Loucy (cell line): ENCODE measurements around the gene CACNA2D3.

Experiments
- H2AFZ ChIP-seq: fragments of 200-600 bp; sonication (generic); 2 replicates; pipeline ENCODE4 v1.6.0; 2016; ENCODE audit warnings: antibody characterized with exemption, mild to moderate bottlenecking, low read length, moderate library complexity
- H3F3A ChIP-seq: fragments of 200-600 bp; 2 replicates; pipeline ENCODE4 v1.6.0; 2016; ENCODE audit warnings: antibody characterized with exemption, low read depth, mild to moderate bottlenecking
- H3K27me3 ChIP-seq: fragments of 200-600 bp; sonication (generic); 2 replicates; pipeline ENCODE4 v1.6.1; 2014; ENCODE audit warnings: low read length, mild to moderate bottlenecking; ENCODE audit not compliant: insufficient read depth, poor library complexity, severe bottlenecking
- H3K36me3 ChIP-seq: fragments of 200-600 bp; sonication (generic); 2 replicates; pipeline ENCODE4 v1.6.1; 2016; ENCODE audit warnings: low read length; ENCODE audit not compliant: insufficient read depth
- H3K4me1 ChIP-seq: fragments of 200-600 bp; sonication (generic); 2 replicates; pipeline ENCODE4 v1.5.1; 2014; ENCODE audit warnings: low read length, mild to moderate bottlenecking; ENCODE audit not compliant: insufficient read depth, poor library complexity, severe bottlenecking
- H3K4me2 ChIP-seq: fragments of 200-600 bp; sonication (generic); 2 replicates; pipeline ENCODE4 v1.6.0; 2014; ENCODE audit warnings: antibody characterized with exemption, low read length, low read depth, mild to moderate bottlenecking; ENCODE audit not compliant: poor library complexity, severe bottlenecking
- H3K4me3 ChIP-seq: fragments of 200-600 bp; sonication (generic); 2 replicates; pipeline ENCODE4 v1.5.1; 2014; ENCODE audit warnings: low read length, mild to moderate bottlenecking, mixed read lengths; ENCODE audit not compliant: poor library complexity, severe bottlenecking
- H3K79me2 ChIP-seq: fragments of 200-600 bp; sonication (generic); 2 replicates; pipeline ENCODE4 v1.6.1; 2014; ENCODE audit warnings: low read length; ENCODE audit not compliant: insufficient read depth
- H3K9ac ChIP-seq: fragments of 200-600 bp; sonication (generic); 2 replicates; pipeline ENCODE4 v1.6.0; 2014; ENCODE audit warnings: mild to moderate bottlenecking, low read depth, low read length, moderate library complexity; ENCODE audit not compliant: poor library complexity, severe bottlenecking
- H3K9me2 ChIP-seq: fragments of 200-600 bp; sonication (generic); replicated peaks from 2 replicates; pipeline ENCODE4 v1.6.1; 2016; ENCODE audit warnings: low read depth, low read length, mixed read lengths
- H3K9me3 ChIP-seq: fragments of 200-600 bp; sonication (generic); 2 replicates; pipeline ENCODE4 v1.6.1; 2014; ENCODE audit warnings: mild to moderate bottlenecking, antibody characterized with exemption, low read length, low read depth; ENCODE audit not compliant: insufficient read depth
- H4K20me1 ChIP-seq: fragments of 200-600 bp; sonication (generic); 2 replicates; pipeline ENCODE4 v1.6.0; 2014; ENCODE audit warnings: antibody characterized with exemption, low read length, mild to moderate bottlenecking; ENCODE audit not compliant: insufficient read depth, poor library complexity, severe bottlenecking
- CTCF ChIP-seq: fragments of 200-600 bp; sonication (generic); conservative IDR thresholded peaks from 2 replicates; pipeline ENCODE4 v1.5.1; 2014; ENCODE audit warnings: mild to moderate bottlenecking, antibody characterized with exemption, low read length
- EZH2phosphoT487 ChIP-seq: fragments of 200-600 bp; IDR thresholded peaks from 2 replicates; pipeline ENCODE4 v1.6.1; 2018; ENCODE audit warnings: antibody characterized with exemption, mild to moderate bottlenecking, moderate library complexity, borderline replicate concordance

Gene CACNA2D3

DNA sequence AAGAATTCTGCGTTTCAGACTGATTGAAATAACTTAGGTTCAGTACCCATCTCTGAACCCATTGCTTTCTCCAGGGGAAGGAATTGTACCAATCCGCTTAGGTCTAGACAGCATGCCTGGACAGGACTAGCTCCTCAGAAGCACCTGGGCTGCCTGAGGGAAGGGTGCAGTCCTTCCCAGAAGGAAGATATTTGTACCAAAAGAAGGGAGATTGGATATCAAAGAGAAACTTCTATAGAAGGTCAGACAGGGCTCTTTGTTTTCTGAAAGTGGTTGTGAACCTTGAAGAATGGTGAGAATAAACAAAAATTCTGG is 939.3 kb downstream of the CACNA2D3 start:
- Histone ChIP-seq H3K9ac (no peak overlapping the region), H3K4me2 (no peak overlapping the region), H3K4me3 (no peak overlapping the region), H2AFZ (no peak overlapping the region), H3K9me3 (no peaks in the 10 kb centered on the region), H3K27me3 (no peaks in the 10 kb centered on the region), H3K9me2 (no peaks in the 10 kb centered on the region), H3K79me2 (no peaks in the 10 kb centered on the region), H4K20me1 (no peaks in the 10 kb centered on the region), H3F3A (no peaks in the 10 kb centered on the region), H3K4me1 (no peaks in the 10 kb centered on the region), H3K36me3 (no peaks in the 10 kb centered on the region)
- TF ChIP-seq EZH2phosphoT487 (no peak), CTCF (no peak)

GRCh38 chr3:55064164-55064563 is 941.8 kb downstream of the CACNA2D3 start:
- Histone ChIP-seq H3K4me1 (no peaks in the 10 kb centered on the region), H3K36me3 (no peaks in the 10 kb centered on the region), H3K9ac (no peak overlapping the region), H3K9me2 (no peaks in the 10 kb centered on the region), H2AFZ (no peak overlapping the region), H3K9me3 (no peaks in the 10 kb centered on the region), H3K4me3 (no peak overlapping the region), H4K20me1 (no peaks in the 10 kb centered on the region), H3K27me3 (no peaks in the 10 kb centered on the region), H3K4me2 (no peak overlapping the region), H3K79me2 (no peaks in the 10 kb centered on the region), H3F3A (no peaks in the 10 kb centered on the region)
- TF ChIP-seq CTCF = no peak
- no peak for TF ChIP-seq EZH2phosphoT487

DNA sequence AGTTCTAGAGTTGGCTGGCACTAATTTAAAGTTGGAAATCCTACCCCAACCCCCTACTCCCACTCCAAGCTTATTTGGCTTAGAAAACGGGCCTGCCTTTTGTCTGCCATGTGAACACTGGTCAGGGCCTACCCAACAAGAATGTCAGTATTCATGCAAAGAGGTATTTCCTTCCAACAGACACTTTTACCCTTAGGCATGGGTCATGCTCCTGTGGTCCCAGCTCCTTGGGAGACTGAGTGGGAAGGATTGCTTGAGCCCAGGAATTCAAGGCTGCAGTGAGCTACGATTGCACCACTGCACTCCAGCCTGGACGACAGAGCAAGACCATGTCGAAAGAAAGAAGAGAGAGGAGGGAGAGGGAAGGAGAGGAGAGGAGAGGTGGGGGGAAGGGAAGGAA is 943.0 kb downstream of the CACNA2D3 start:
- H4K20me1 ChIP-seq = no peaks in the 10 kb centered on the region
- TF ChIP-seq CTCF = no peak
- TF ChIP-seq EZH2phosphoT487 = no peak
- no peak overlapping the region for H2AFZ ChIP-seq
- H3K9ac ChIP-seq = no peak overlapping the region
- no peaks in the 10 kb centered on the region for H3K4me1 ChIP-seq
- no peak overlapping the region for H3K4me3 ChIP-seq
- H3K27me3 ChIP-seq = no peaks in the 10 kb centered on the region
- no peaks in the 10 kb centered on the region for H3K9me2 ChIP-seq
- no peaks in the 10 kb centered on the region for H3K36me3 ChIP-seq
- H3K9me3 ChIP-seq = no peaks in the 10 kb centered on the region
- no peak overlapping the region for H3K4me2 ChIP-seq
- no peaks in the 10 kb centered on the region for H3K79me2 ChIP-seq
- H3F3A ChIP-seq = no peaks in the 10 kb centered on the region
